Endothelial cell of umbilical vein (primary cell): Measurements from ENCODE around the gene UVRAG. TPM values are rescaled to one million over a fixed set of nuclear protein-coding genes. Genes with fewer than 3 reads are reported as not detected.

Experiments
- BruUV-seq: library from RNA; stranded (reverse); fragments of 400-500 nt; replicated peaks from 2 replicates; lab custom pipeline; 2021; lab: Mats Ljungman, UMichigan
- CTCF ChIA-PET: fragments of 300-600, 350-600 bp; sonication (Branson Sonifier 250); formaldehyde crosslinking; loops from one replicate; lab custom pipeline; 2021; ENCODE audit warnings: antibody characterized with exemption, inconsistent platforms; lab: Charles Lee
- POLR2A ChIA-PET: fragments of 300-600, 350-600 bp; sonication (Branson Sonifier 250); formaldehyde crosslinking; loops from one replicate; lab custom pipeline; 2021; ENCODE audit warnings: antibody characterized with exemption, inconsistent platforms; lab: Charles Lee
- DNase-seq: peaks from one replicate; pipeline ENCODE4 v3.0.0-alpha.2; 2011; ENCODE audit warnings: low read depth, low spot score
- FAIRE-seq: peaks from 2 replicates; lab custom pipeline; 2011; peaks lifted over from hg19 to GRCh38; lab: Jason Lieb, UNC
- H2AFZ ChIP-seq: 2 replicates; pipeline ENCODE4 v1.6.0; 2012; ENCODE audit warnings: low read depth, low read length, control low read depth, inconsistent platforms
- H3K27ac ChIP-seq: 2 replicates; pipeline ENCODE4 v1.5.1; 2011; ENCODE audit warnings: low read depth, mild to moderate bottlenecking, control low read depth, low read length, moderate library complexity; ENCODE audit not compliant: insufficient read depth
- H3K27me3 ChIP-seq, 2 experiments: 2 replicates each; pipeline versions ENCODE4 v1.6.0 to v1.6.1; 2011; ENCODE audit warnings: low read length in 2 of 2, mixed read lengths in 1 of 2; ENCODE audit not compliant: control insufficient read depth in 2 of 2, insufficient read depth in 2 of 2
- H3K36me3 ChIP-seq, 2 experiments: 2 replicates in 1 of 2; 3 replicates in 1 of 2; pipeline ENCODE4 v1.5.1; 2011; ENCODE audit warnings: low read length in 2 of 2, mild to moderate bottlenecking in 1 of 2, moderate library complexity in 1 of 2; ENCODE audit not compliant: control insufficient read depth in 2 of 2, insufficient read depth in 2 of 2; ENCODE audit errors: extremely low read depth in 1 of 2
- H3K4me1 ChIP-seq: 3 replicates; pipeline ENCODE4 v1.5.1; 2011; ENCODE audit warnings: mild to moderate bottlenecking, low read length; ENCODE audit not compliant: control insufficient read depth, insufficient read depth; ENCODE audit errors: extremely low read depth
- H3K4me2 ChIP-seq: 2 replicates; pipeline ENCODE4 v1.6.1; 2011; ENCODE audit warnings: low read length, control low read depth, mixed read lengths; ENCODE audit not compliant: insufficient read depth
- H3K4me3 ChIP-seq, 3 experiments: fragments of 200-600 bp in 1 of 3; sonication (generic), shearing (Covaris generic) in 1 of 3; replicated peaks in 1 of 3; 2 replicates each; pipeline ENCODE4 v1.5.1; 2011 to 2016; ENCODE audit warnings: control low read depth in 3 of 3, low read length in 3 of 3, mild to moderate bottlenecking in 2 of 3, inconsistent platforms in 1 of 3, low read depth in 1 of 3, moderate library complexity in 1 of 3; ENCODE audit not compliant: insufficient read depth in 1 of 3
- H3K79me2 ChIP-seq: 2 replicates; pipeline ENCODE4 v1.6.0; 2012; ENCODE audit warnings: low read length, inconsistent platforms; ENCODE audit not compliant: control insufficient read depth, insufficient read depth
- H3K9ac ChIP-seq: replicated peaks from 2 replicates; pipeline ENCODE3; 2011; ENCODE audit warnings: low read length, control low read depth; ENCODE audit not compliant: insufficient read depth; ENCODE audit errors: extremely low read depth
- H3K9me1 ChIP-seq: replicated peaks from 3 replicates; pipeline ENCODE4 v1.6.0; 2011; ENCODE audit warnings: mild to moderate bottlenecking, low read length; ENCODE audit not compliant: control insufficient read depth, insufficient read depth; ENCODE audit errors: extremely low read depth
- H3K9me3 ChIP-seq: replicated peaks from 2 replicates; pipeline ENCODE4 v1.5.1; 2012; ENCODE audit warnings: low read length, inconsistent platforms; ENCODE audit not compliant: control insufficient read depth, insufficient read depth
- H4K20me1 ChIP-seq: replicated peaks from 2 replicates; pipeline ENCODE3; 2011; ENCODE audit warnings: mild to moderate bottlenecking, low read length; ENCODE audit not compliant: control insufficient read depth, insufficient read depth; ENCODE audit errors: extremely low read depth
- CTCF ChIP-seq, 2 donors: IDR thresholded peaks; 1 replicate in 1 of 2; 2 replicates in 1 of 2; pipeline ENCODE4 v1.5.1; 2011; ENCODE audit warnings: low read length in 2 of 2, mild to moderate bottlenecking in 2 of 2, moderate library complexity in 2 of 2, control low read depth in 1 of 2, inconsistent platforms in 1 of 2, low read depth in 1 of 2; ENCODE audit not compliant: insufficient read depth in 1 of 2; ENCODE audit errors: extremely low read depth in 1 of 2
- EZH2 ChIP-seq: IDR thresholded peaks from 2 replicates; pipeline ENCODE4 v1.6.1; 2012; ENCODE audit warnings: borderline replicate concordance, low read depth, mild to moderate bottlenecking, moderate library complexity, low read length, inconsistent platforms; ENCODE audit not compliant: severe bottlenecking
- JUN ChIP-seq: IDR thresholded peaks from 2 replicates; pipeline ENCODE4 v1.6.1; 2011; ENCODE audit warnings: borderline replicate concordance, low read depth; ENCODE audit not compliant: insufficient read length, insufficient read depth
- dilution Hi-C: fragments of 300-500 bp; cut with MboI; formaldehyde crosslinking; loops from one replicate; pipeline ENCODE4 v1.15.0; 2019; ENCODE audit warnings: low sequenced_read_pairs; ENCODE audit not compliant: extremely low pct_ligation_motif_present
- intact Hi-C: fragments of 100-400 bp; cut with micrococcal nuclease; formaldehyde crosslinking; loops from one replicate; pipeline ENCODE4 v1.10.0; 2022
- polyA plus RNA-seq, 4 experiments: library from polyadenylated mRNA; depleted of rRNA in 3 of 4; stranded (reverse) in 3 of 4; unstranded in 1 of 4; fragments of >200 nt; gene quantifications; 2 replicates each; pipeline versions ENCODE4 v1.2.1 to v1.2.3, GENCODE V29; 2011 to 2012; ENCODE audit warnings: missing spikeins in 1 of 4
- total RNA-seq: library from RNA; stranded (reverse); gene quantifications from 2 replicates; pipeline ENCODE4 v1.2.3, GENCODE V29; 2021

UVRAG gene
- total and polyA plus RNA-seq, 2 donors (not counting 3 experiments of a cell fraction or from before 2014, with no cell fraction given) = 21.2 to 65.6 TPM

DNA sequence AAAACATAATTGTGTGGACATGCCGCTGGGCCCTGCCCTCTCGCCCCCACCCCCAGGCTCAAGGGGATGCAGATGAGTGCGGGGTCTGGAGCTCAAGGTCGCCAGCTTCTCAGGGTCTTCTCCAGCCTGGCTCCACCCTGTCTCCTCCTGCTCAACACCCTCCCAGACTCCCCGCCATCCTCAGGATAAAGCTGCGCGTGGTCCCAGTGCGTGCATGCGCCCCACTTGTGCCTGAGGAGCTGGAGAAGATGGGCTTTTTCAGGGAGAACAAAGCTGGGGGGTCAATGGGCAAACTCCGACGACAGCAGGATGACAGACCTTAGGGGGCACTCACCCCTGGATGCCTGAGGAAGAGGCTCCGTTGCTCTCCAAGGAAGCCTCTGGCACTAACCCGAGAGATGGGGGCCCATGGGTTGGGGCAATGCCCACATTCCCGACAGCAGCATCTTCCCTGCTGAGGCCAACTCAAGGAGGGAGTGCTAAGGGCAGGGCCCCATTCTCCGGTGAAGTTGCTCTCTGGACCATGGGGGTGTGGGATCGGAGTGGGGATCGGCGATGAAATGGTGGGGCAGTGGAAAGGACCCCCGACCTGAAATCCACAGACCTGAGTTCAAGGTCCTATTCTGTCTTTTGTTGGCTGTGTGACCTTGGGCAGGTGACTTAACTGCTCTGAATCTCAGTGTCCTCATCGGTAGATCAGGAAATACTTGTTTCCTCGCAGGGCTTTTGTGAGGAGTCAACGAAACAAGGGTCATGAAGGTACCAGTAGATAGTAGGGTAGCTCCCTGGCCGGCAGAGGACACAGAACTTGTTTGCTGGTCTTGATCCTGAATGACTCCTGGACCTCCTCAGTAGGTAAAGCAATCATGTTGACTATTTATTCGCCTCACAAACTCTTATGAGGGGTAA, 343.6 kb downstream of the UVRAG start:
- H2AFZ ChIP-seq = no peak overlapping the region
- intact Hi-C loops (no loop called here), dilution Hi-C loops (no loop called here)
- H3K9ac ChIP-seq = no peak overlapping the region
- no peaks in the 10 kb centered on the region for H3K4me1 ChIP-seq
- CTCF ChIA-PET = interaction anchor here (0.6 to 0.9 kb wide), 3 partner anchors 12 to 262 kb away, joined by 3 to 4 read pairs (median 3); no protein-coding TSS in a partner anchor
- H3K4me2 ChIP-seq = no peak overlapping the region
- no TSS peak for BruUV-seq
- no peaks in the 10 kb centered on the region for H3K9me3 ChIP-seq
- H3K36me3 ChIP-seq = no peaks in the 10 kb centered on the region
- H3K27me3 ChIP-seq = no peaks in the 10 kb centered on the region
- no peaks in the 10 kb centered on the region for H4K20me1 ChIP-seq
- POLR2A ChIA-PET = no interaction called here
- no peaks in the 10 kb centered on the region for H3K79me2 ChIP-seq
- H3K27ac ChIP-seq = no peak overlapping the region
- FAIRE-seq = no peak
- H3K4me3 ChIP-seq = no peak overlapping the region
- DNase-seq = no peak
- TF ChIP-seq CTCF (IDR thresholded peaks at IDR 0.05; ENCODE audit: extremely low read depth in 1 of 2, insufficient read depth in 1 of 2, low read depth in 1 of 2, low read length in 2 of 2) (no peak), EZH2 (no peak), JUN (no peak)
- H3K9me1 ChIP-seq = no peaks in the 10 kb centered on the region
